GM19193 (cell line): Measurements from ENCODE around the gene MICALL1.

Source experiments
- POLR2A ChIP-seq: IDR thresholded peaks from 4 replicates; pipeline ENCODE4 v1.6.1; 2011; ENCODE audit not compliant: insufficient read depth, insufficient read length; ENCODE audit errors: extremely low read depth

Gene MICALL1

DNA sequence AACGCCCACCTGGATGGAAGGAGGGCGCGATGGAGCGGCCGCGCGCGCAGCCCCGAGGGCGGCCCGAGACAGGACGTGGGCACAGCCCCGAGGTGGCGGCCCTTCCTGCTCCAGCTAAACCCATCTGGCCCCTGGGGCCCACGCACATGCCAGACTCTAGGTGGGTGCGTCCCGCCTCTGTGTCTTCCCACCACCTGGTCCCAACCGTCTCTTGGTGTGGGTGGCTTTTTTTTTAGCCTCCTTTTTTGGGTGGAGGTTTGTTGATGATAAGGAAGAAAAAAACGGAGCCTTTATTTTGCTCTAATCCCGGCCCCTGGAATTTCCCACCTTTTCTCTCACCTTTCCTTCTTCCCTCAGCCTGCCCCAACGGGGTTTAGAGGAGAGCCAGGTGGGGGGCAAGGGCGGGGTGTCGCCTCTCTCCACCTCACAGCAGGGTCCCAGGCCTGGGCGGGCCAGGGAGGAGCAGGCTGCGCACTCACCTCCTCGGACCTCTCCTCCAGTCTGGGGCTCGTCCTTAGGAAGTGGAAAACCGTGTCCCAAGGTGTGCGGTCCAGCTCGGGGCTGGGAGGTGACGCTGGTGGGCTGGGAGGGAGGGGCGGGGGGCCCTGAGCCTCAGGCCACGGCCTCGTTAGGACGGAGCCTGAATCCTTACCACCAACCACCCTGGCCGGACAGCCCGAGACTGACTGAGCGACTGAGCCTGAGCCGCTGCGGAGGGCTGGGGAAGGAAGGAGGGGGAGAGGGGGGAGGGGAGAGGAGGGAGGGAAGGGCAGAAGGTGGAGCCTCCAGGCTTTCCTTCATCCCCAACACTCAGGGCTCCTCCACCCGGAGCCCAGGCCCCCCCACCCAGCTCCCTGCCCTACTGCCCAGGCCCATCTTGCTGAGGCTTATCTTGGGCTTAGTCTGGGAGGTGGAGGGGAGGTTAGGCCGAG, 78.0 kb downstream of the MICALL1 start, which contains the start of gene SOX10:
Gene SOX10, minus strand, starts transcription at position 696 of the 932 bp plus-strand sequence. CDS start 771 bp downstream, outside the sequence.
- no peak for TF ChIP-seq POLR2A

DNA sequence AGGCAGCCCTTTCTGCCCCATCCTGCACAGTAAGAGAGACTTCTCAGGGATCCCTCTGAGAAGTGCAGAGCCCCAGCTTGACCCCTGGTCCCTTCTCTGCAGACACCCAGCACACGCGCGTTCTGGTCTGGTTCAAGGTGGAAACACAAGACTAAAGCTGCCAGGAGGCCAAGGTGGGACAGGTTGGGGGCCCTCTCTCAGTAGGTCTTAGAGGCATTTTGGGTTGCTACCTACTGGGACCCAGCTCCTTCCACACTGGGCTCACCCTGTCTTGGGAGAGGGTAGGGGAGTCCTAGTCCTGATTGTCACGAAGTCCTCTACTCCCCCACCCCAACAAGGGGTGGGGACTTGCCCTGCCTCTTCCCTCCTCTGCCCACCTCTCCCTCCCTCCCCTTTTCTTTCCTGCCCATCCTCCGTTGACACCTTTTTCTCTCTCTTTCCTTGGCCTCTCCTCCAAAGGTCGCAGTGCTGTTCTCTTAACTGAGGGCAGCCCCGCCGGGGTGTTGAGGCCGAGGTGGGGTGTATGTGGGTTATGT, 79.0 kb downstream of the MICALL1 start:
- TF ChIP-seq POLR2A, result no peak

DNA sequence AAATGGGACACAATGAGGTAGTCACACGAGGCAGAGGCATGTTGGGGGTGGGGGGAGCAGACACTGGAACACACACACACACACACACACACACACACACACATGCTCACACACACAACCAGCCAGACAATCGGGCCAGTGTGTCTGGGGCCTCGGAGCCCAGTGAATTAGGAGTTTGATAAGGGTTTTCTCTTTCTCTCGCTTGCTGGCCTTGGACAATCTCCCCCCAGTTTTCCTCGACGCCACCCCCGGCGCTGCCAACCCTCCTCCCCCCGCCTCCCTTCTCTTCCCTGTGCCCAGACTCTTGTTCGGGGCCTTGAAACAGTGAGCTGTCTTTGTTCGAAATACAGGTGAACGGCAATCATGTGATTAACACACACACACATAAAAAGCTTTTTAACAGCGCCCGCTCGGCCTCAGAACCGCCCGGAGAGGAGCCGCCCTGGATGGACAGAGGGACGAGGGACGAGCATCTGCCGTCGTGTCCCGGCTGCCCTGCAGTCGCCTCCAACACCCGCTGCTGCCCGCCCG, 79.7 kb downstream of the MICALL1 start:
- no peak for TF ChIP-seq POLR2A

DNA sequence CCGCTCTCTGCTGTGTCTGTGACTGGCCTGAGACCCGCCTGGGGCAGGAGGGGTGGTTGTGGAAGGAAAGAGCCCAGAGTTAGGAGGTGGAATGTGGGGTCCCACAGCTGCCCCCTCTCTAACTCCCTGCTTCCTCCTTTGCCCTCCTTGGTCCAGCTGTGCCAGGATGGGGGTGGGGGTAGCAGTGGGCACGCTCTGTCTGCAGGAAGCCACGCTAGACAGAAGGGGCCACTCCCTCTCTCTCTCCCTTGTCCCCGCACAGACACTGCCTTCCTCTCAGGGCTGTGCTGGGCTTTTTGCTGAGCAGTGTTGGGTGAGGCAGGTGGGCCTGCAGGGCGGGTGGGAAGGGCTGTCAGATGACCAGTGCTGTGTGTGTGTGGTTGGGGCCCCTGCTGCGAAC, 80.3 kb downstream of the MICALL1 start:
- TF ChIP-seq POLR2A, result no peak

DNA sequence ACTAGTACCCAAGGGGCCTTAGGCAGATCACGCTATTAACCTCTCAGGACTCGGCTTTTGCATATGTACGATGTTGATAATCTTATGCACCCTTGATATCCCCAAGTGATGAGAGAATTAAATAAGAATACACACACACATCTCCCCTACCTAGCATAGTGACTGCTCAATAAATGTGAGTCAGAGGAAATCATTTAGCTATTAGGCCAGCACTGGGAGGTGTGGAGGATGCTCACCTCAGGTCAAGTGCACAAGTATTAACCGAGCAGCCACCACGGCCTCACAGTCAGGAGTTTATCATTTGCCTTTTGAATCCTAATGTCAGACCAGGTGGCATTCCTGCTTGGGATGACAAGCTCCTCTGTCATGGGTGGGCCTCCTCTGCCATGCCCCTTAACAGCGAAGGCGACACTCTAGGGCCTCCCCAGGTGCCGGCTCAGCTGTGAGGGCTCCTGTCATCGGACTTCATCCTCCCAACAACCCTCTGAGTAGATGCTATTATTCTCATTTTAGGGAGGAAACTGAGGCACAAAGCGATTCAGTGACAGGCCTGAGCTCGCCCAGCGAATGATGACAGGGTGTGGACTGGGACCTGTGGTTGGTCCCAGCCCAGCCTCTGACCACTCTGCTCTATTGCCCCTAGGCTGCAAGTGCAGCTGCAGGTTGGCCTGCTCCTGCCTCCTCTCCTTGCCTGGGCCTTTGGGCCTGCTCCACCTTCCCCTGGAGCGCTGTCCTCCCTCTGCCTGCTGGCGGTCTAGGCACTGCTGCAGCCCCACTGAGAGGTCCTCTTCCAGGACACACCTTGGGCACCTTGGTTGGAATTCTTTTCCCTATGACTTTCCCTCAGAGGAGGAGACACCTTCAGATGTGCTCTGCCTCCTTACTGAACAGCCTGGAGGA, 83.3 kb downstream of the MICALL1 start:
- TF ChIP-seq POLR2A, result no peak

DNA sequence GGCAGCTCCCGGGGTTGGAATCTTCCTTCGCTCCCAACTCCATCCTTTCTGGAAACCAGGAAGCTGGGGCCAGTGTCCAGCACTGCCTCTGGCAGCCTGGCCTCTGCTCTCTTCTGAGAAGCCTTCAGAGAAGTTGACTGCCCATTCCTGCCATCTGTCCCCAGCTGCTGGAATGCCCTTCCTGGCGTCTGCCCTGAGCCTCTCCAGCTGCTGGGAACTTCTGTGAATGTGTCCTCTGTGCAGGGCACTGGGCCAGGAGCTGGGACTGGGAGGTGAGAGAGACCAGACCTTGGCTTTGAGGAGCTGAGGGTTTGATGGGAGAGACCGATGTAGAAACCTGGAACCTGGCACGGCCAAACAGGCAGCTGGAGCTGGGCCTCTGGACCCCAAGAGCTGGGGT, 84.2 kb downstream of the MICALL1 start:
- TF ChIP-seq POLR2A, result no peak

DNA sequence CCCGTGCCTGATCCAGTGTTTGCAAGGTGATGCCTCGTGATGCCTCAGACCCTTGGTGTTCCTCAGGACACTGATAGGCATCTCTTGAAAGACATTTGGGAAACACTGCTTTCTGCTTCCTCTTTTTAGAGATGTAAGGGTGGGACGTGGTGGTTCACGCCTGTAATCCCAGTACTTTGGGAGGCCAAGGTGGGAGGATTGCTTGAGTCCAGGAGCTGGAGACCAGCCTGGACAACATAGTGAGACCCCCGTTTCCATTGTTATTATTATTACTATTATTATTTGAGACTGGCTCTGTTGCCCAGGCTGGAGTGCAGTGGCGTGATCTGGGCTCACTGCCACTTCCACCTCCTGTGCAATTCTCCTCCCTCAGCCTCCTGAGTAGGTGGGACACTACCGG, 84.8 kb downstream of the MICALL1 start:
- no peak for TF ChIP-seq POLR2A

DNA sequence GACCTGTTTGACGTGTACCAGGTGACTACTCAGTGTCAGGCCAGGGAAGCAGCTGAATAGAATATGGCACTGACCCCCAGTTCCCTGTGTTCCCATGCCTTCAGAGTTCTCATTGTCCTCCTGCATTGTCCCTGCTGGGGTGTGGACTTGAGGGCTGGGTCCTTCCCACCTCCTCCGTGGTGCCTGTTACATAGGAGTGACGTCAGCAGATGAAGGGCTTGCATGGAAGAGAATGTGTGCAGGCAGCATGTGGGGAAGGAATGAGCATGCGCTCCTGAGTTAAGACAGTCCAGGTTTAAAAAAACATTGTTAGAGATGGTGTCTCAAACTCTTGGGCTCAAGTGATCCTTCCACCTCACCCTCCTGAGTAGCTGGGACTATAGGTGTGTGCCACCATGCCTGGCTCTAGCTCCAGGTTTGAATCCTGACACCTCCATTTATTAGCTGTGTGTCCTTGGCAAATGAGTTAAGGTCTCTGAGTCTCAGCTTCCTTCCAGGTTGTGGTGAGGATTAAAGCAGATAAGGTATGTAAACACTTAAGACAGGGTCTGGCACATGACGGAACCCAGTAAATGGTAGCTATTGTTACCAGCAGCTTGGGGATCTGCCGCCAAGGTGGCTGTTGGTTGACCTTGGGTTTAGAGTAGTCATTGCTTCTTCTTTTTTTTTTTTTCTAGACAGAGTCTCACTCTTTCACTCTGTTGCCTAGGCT, 85.8 kb downstream of the MICALL1 start:
- no peak for TF ChIP-seq POLR2A
